T-helper 2 cell treated with Interferon-gamma antibody and Interleukin-4, amounts not matched to agents 100 ng/mL and 5 ng/mL, for 36 hours (primary cell): Measurements from ENCODE around the gene EMCN. TPM values are rescaled to one million over a fixed set of nuclear protein-coding genes. Genes with fewer than 3 reads are reported as not detected.
"Not testable (repeated sequence)": the region's sequence is repeated elsewhere in the genome, so short reads cannot be mapped to it uniquely, and the experiment has no call there.

Experiments used
- intact Hi-C: fragments of 100-400 bp; cut with micrococcal nuclease; formaldehyde crosslinking; loops from one replicate; pipeline ENCODE4 v1.15.1; 2023
- total RNA-seq: library from RNA; stranded (reverse); gene quantifications from 2 replicates; pipeline ENCODE4 v1.2.3, GENCODE V29; 2022

The EMCN gene
- total RNA-seq, 1 donor from 2014 or later: not detected

DNA sequence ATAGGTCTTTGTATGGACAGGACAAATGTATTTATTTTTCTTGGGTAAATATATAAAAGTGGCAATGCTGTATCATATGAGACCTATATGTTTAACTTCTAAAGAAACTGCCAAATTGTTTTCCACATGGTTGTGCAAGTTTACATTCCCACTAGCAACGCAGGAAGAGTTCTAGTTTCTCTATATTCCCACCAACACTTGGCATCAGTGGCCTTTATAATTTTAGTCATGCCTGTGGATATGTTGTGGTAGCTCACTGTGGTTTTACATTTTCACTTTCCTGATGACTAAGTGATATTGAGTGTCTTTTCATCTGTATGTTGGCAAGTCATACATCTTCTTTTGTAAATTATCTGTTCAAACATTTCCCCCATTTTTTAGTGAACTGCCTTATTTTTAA, 126.0 kb downstream of the EMCN start:
- intact Hi-C loops: no loop called here

DNA sequence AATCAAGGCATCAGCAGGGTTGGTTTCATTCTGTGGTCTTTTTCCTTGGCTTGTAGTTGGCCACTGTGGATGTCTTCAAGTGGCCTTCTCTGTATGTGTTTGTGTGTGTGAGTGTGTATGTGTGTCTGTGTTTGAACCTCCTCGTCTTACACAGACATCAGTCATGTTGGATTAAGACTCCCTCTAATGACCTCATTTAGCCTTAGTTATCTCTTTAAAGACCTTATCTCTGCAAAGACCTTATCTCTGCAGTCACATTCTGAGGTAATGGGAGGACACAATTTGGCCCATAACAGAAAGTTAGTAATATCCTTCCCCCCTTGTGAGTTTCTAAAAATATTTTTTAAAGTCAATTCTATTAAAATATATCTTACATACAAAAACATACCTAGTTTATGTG, 126.7 kb downstream of the EMCN start:
- intact Hi-C loops: no loop called here

DNA sequence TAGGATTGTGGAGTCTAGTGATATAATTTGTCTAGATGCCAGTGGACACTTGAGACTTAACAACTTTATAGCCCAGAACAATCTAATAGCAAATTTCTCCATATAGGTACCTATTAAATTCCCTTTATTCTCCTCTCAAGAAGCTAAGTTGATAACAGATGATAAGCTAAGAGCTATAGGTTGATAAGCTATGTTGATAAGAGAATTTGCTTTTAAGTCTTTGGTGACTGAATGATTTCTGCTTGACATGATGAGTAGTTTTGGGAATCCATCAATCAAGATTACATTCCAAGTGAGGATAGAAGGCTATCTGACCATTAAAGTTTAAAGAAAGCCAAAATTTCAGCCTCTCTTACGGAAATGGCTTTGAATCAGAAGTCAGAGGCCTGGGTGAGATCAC, 131.6 kb downstream of the EMCN start:
- intact Hi-C loops: no loop called here

DNA sequence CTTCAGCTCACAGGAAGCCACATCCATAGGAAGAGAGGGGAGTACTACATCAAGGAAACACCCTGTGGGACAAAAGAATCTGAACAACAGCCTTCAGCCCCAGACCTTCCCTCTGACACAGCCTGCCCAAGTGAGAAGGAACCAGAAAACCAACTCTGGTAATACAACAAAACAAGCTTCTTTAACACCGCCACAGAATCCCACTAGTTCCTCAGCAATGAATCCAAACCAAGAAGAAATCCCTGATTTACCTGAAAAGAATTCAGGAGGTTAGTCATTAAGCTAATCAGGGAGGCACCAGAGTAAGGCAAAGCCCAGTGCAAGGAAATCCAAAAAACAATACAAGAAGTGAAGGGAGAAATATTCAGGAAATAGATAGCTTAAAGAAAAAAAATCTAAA, 137.4 kb downstream of the EMCN start:
- intact Hi-C loops: not testable (repeated sequence)

DNA sequence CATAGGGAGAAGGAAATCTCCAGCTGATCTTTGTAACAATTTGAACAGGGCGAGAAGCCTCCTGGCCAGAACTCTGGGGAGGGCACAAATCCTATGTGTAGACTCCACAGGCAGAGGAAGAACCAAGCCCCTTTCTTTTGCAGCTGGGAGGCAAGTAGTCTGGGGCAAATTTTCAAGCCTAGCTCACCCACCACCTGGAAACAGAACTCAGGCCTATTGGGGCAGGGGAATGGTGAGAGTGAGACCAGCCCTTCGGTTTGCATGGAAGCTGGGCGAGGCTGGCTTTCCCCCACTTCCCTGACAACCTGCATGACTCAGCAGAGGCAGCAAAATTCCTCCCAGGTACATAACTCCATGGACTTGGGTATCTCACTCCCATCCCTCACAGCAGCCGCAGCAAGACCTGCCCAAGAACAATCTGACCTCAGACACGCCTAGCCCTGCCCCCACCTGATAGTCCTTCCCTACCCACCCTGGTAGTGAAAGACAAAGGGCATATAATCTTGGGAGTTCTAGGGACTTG, 138.2 kb downstream of the EMCN start:
- intact Hi-C loops: loop anchor here (10.0 kb wide), 1 partner anchor 115 kb away; no protein-coding TSS in a partner anchor

DNA sequence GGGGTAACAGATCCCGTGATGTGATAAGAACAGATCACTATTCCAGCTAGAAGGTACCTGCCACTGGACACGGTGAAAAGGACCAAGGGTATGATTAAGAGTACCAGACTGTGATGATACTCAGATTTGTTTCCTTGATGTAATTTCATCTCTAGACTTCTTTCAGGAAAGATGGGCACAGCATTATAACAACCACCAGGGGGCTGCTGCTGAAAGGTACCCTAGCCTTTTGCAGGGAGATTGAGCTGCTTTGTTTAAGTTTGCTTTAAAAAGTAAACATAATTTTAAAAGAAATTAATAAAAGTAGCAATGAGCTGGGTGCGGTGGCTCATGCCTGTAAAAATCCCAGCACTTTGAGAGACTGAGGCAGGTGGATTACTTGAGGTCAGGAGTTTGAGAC, 145.4 kb downstream of the EMCN start:
- intact Hi-C loops: loop anchor here (10.0 kb wide), 1 partner anchor 122 kb away; no protein-coding TSS in a partner anchor

DNA sequence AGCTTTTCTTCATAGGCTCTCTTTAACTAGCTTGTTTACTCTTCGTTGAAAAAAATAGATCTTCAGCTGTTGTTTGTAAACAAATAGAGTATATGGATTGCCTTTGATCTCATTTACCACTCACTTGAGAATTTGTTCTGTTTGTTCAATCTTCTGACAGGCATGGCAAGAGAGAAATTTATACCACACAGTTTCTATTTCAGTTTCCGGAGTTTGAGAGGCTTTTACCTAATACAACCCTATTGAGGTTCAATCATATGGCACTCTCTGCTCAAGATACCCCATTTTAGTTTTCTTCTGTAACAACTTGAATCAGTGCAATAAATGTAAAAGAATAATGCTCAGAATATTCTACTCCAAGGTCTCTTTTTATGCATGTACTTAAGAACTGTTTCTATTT, 148.0 kb downstream of the EMCN start:
- intact Hi-C loops: loop anchor here (10.0 kb wide), 1 partner anchor 125 kb away; no protein-coding TSS in a partner anchor

DNA sequence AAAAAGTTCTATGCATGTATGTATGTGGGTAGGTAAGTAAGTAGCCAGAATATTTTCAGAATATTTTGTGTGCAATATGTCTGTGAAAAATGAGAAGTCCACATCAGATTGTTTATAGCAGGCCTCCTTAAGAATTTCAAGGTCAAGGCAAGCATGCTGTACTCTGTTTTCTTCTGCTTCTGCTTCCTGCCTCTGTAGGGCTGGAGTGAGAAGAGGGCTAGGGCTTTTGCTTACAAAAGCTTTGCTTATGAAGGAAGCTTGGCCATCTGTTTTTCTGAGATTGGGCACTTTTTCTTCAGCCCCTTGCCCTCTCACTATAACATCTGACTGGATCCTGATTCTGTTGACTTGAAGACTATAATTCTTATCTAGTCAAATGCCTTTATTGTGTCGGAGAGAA, 150.4 kb downstream of the EMCN start:
- intact Hi-C loops: no loop called here

DNA sequence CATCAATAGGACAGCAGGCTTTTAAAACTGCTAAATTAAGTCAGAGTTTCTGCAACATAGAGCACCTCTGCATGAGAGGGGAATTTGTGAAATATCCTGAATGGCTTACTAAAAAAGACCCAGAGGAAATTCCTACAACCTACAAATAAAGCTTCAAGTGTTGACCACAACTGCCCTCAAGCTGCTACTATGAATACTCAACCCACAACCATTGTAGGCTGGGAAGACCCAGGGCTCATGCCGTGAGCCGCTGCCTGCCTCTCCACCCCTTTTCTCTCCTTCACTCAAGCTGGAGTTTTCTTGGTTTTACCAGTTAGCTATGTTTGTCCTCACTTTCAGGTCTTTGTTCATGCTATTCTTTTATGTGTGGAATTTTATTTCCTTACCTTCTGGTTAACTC, 151.6 kb downstream of the EMCN start:
- intact Hi-C loops: no loop called here

DNA sequence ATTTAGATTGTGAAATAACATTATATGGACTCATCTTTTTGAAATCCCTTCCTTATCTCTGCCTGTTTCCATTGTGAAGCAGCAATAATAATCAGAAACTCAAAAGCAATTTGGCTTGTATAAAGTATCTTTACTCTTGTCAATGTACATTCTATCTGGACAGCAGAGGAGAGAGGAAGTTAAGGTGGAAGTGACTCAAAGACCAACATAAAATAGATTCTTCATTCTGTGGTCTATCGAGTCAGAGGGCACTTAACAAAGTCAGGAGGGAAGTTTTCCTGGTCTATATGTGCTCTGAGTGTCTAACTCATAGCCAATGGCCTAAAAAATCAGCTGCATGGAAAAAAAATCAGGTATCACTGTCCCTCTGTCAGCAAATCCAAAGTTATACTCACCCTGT, 155.5 kb downstream of the EMCN start:
- intact Hi-C loops: no loop called here

DNA sequence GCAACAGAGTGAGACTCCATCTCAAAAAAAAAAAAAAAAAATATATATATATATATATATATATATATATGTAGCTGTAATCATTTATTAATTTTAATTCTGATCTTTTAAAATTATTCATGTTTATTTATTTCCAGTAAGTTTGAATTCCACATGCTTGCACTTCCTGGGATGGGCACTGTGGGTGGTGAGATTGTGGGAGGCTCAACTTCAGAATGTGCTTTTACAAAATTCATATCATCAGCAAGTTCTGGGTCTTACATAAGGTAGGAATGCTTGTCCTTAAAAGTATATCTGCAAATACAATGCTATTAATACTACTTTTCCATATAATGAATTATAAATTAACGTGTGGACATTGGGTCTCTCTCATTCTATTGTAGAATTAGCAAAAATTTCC, 156.5 kb downstream of the EMCN start:
- intact Hi-C loops: no loop called here

DNA sequence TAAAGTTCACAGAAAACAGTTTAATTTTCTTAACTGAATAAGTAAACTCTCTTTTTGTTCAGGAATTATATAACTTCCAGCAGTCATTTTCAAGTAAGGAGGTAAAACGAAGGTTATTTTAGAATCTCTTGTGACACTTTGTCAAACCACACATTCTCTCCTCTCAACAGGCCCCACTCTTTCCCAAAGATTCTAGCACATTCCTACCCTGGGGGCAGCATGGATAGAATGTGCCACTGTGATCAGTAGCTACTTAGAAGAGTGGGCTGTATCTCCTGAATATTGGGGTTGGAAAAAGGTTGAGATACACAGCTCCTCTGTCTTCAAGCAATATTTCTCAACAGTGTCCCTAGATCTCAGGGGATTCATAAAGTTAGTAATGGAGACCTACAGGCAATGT, 157.6 kb downstream of the EMCN start:
- intact Hi-C loops: no loop called here

DNA sequence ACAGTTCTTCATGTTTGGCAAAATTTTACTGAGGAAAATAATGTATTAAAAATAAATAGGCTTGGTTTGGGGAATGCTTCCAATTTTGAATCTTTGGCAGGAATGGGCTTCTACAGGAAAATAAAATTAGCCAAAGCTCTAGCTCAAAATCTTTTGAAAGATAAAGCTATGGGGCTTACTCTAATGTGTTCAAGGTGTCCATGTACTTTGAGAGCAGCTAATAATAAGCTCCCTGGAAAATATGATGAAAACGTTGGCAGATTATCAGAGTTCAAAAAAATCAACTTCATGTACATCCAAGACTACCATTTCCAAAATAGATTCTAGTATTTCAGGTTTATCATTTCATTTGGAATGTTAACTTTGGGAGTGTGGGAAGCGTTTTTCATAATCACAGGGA, 158.4 kb downstream of the EMCN start:
- intact Hi-C loops: no loop called here

DNA sequence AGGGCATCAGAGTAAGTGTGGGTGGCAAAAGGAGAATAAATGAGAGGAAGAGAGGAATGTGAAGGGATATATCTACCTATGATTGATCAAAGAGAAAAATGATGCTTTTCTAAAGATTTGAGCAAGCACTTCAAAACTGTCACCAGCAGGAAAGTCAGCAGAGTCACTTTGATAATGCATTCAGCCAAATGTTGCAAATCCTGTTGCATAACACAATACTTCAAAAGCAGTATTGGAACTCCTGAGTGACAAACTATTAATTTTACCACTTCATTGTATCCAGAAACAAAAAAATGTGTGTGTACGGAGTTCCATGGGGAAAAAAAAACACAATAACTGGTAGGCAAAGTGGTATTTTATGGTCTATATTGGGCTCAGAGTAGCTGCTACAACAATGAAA, 160.3 kb downstream of the EMCN start:
- intact Hi-C loops: no loop called here

DNA sequence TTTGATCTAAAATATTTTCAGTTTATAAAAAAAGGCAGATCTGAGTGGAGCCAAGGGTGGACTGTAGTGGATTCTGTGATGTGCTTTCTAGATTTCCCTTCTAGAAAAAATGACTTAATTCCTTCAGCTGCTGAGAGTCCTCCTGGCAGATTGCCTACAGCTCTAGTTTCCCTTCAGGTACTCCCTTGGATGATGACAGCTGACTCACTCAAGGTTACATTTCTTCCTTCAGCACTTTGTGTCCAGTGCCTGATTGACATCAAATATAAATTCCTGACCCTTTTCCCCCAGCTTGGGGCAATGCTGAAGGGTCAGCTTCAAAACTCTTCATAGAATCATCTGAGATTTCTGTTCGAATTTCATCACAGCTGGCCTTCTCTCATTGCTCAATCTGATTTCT, 161.7 kb downstream of the EMCN start:
- intact Hi-C loops: no loop called here

DNA sequence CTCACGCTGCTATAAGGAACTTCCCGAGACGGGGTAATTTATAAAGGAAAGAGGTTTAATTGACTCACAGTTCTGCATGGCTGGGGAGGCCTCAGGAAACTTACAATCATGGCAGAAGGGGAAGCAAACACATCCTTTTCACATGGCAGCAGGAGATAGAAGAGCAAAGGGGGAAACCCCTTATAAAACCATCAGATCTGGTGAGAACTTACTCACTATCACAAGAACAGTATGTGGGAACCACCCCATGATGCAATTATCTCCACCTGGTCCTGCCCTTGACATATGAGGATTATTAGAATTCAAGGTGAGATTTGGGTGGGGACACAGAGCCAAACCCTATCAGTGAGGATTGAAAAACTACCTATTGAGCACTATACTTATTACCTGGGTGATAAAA, 165.5 kb downstream of the EMCN start:
- intact Hi-C loops: not testable (repeated sequence)

DNA sequence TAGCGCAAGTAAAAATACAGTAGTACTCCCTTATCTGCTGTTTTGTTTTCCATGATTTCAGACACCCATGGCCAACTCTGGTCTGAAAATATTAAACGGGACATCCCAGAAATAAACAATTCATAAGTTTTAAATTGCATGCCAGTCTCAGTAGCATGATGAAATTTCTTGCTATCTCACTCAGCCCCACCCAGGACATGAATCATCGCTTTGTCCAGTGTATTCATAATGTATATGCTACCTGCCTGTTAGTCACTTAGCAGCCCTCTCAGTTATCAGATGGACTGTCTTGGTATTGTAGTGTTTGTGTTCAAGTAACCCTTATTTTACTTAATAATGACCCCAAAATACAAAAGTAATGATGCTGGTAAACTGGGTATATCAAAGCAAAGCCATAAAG, 169.3 kb downstream of the EMCN start:
- intact Hi-C loops: no loop called here

DNA sequence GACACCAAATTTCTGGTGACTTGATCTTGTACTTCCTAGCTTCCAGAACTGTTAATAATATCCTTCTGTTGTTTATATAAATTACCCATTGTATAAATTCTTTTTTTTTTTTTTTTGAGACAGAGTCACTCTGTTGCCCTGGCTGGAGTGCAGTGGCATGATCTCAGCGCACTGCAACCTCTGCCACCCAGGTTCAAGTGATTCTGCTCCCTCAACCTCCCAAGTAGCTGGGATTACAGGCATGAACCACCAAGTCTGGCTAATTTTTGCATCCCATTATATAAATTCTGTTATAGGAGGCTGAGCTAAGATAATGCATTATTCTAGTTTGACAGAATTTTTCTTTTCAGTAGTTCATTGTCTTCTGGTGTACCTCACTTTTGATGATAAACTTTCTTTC, 170.6 kb downstream of the EMCN start:
- intact Hi-C loops: no loop called here

DNA sequence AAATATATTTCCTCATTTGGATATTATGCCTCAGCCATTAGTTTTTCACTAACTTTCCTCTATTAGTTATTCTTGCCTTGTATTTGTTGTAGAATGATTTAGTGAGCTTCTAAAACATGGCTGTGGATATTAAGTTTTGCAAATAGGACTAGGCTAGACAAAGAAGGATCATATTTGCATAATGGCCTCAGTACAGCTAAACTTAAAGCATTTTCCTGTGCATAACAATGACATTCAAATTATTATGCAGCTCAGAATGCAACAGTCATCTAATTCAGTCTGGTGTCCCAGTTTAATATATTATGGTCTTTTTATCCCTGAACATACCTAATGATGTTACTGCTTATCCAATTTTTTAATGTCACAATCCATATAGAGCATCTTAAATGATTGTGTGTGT, 172.2 kb downstream of the EMCN start:
- intact Hi-C loops: no loop called here
